Suppressor macrophage treated with lipopolysaccharide for 4 hours (primary cell): ENCODE data around the gene RNF148.
"Not testable (repeated sequence)": the region's sequence is repeated elsewhere in the genome, so short reads cannot be mapped to it uniquely, and the experiment has no call there.

Source experiments
- DNase-seq: peaks from one replicate; pipeline ENCODE4 v3.0.0-alpha.2; 2020

The RNF148 gene

DNA sequence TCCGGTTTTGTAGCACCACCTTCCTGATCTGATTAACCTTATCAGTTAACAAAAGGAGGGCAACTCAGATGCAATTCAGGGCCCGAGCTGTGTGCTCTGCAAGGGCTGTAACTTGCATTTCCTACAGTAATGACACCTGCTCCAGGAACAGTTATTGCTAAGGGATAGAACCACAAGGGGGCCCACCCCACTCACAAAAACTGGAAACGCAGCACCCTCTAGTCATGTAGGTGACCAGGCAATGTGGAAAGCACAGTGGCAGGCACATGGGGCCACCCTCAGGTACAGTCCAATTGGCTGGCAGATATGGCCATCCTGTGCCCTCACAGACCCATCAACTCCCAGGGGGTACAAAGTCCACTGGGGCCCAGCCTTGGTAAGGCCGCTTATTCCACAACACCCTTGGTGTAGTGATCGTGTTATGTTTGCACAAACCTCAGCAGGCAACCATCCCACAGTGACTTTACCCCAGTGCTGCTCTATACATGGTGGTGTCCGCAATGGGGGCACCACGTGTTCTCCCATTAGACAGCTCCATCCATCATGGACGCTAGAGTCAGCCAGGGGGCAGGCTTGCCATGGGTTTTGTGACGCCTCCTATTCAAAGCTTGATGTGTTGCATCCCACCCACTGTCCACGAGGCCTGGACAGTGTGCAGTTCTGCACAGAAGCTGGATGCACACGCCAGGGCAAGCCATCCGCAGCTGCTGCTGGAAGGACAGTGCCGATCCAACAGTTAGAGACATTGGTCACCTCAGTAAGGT is 13.2 kb downstream of the RNF148 start:
- no peak for DNase-seq

DNA sequence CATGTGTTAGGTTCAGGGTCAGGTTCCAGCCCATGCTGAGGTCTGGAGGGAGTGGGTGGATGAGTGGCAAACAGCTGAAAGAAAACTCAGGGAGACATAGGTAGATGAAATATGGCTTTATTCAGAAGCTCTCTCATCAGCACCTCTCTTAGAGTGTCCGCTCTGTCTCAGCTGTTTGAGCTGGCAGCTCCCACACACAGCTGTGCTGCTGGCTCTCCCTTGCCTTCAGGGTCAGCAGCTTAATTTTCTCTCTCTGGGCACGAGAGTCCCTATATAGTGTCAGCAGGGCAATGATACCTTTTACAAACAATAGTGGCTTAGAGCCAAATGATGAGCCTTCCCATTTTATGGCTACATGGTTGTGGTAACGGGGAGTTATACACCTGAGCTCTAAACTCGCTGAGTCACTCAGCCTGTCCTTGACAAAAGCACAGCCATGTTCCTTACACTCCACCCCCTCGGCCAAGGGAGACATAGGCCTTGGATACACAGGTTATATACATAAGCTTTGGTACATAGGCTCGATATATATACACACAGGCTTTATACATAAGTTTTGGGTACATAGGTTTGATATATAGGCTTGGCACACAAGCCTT is 14.2 kb downstream of the RNF148 start:
- no peak for DNase-seq

DNA sequence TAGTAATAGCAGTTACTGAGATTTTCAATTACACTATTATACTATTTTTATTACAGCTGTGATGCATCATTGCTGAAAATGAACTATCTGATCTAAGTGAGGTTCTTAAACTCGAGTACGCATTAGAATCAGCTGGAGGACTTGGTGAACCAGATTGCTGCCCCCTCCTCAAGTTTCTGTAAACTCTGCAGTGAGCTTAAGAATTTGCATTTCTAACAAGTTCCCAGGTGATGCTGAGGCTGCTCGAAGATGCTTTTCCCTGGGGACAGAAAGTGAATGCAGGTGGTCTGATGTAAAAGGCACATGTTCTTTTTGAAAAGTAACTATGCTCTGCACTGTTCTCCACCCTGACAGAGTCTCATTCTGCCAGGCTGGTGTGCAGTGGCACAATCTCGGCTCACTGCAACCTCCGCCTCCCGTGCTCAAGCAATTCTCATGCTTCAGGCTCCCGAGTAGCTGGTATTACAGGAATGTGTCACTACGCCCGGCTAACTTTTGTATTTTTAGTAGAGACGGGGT is 16.3 kb downstream of the RNF148 start:
- no peak for DNase-seq

DNA sequence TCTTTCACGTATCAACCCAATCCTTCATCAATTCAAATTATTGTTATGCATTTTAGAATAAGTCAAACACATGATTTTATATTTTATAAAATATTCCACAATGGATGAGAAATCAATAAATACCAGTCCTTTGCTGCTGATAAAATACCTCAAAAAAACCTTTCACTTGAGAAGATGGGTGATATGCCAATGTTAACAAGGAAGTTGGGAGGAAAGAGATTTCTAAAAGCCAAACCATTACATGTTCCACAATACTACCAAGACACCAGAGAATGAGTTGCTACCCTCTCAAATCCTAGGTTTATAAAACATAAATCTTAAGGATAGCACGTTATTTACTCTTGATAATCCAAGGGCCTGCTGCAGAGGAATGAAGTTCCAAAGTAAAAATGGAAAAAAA is 18.2 kb downstream of the RNF148 start:
- DNase-seq: no peak

DNA sequence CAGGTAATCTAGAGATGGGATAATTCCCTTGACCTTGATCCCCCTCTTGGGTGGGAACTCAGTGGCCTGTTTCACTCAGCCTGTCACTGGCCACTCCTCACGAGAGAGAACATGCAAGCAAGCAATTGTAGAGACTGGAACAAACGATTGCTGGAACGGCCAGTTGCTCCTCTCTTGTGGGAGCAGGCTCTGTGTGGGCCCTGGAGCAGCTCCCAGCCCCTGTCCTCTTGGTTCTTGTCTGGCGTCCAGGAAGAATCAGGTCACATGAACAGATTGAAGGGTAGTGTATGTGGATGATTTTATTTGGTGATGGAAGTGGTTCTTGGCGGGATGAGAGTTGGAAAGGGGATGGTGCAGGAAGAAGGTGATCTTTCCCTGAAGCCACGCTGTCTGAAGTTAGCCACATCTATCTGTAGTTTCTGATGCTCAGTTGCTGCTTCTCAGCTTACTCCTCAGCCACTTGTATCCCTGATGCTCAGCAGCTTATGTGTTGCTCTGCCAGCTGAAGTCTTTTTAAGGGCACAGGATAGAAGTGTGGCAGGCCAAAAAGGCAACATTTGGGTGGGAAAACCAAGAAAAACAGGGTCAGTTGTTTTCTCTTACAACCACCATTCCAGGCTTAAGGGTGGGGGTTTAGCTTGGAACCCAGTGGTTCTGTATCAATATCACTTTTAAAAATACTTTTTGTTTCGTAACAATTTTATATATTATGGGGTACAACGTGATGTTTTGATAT is 19.7 kb downstream of the RNF148 start:
- no peak for DNase-seq

DNA sequence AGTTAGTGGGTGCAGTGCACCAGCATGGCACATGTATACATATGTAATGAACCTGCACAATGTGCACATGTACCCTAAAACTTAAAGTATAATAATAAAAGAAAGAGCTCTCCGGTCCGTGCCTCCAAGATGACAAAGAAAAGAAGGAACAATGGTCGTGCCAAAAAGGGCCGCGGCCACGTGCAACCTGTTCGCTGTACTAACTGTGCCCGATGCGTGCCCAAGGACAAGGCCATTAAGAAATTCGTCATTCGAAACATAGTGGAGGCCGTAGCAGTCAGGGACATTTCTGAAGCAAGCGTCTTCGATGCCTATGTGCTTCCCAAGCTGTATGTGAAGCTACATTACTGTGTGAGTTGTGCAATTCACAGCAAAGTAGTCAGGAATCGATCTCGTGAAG is 21.5 kb downstream of the RNF148 start:
- DNase-seq: not testable (repeated sequence)

DNA sequence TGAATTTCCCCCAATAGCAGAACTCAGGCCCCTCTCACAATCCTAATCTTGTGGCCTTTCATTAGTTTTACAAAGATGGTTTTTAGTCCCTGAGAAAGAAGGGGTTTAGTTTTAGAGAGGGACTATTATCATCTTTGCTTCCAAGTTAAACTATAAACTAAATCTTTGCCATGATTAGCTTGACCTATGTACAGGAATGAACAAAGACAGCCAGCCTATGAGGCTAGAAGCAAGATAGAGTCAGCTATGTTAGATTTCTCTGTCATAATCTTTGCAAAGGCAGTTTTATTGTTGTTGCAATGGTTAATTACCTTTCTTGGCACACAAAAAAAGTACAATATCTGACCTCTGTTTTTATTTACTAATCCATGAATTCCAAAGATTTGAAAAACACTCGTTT is 22.9 kb downstream of the RNF148 start:
- no peak for DNase-seq

DNA sequence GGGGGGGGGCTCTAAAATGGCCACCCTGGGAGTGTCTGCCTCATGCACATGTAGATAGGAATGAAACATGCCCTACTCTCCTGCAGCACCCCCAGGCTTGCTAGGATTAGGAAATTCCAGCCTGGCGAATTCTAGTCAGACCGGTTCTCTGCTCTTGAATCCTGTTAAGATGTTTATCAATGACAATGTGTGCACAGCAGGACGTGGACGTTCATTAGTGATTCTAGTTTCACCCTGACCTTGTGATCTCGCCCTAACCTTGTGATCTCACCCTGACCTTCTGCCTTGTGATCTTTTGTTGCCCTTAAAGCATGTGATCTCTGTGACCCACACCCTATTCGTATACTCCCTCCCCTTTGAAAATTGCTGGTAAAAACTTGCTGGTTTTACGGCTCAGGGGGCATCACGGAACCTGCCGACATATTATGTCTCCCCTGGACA is 23.4 kb downstream of the RNF148 start:
- DNase-seq: not testable (repeated sequence)

DNA sequence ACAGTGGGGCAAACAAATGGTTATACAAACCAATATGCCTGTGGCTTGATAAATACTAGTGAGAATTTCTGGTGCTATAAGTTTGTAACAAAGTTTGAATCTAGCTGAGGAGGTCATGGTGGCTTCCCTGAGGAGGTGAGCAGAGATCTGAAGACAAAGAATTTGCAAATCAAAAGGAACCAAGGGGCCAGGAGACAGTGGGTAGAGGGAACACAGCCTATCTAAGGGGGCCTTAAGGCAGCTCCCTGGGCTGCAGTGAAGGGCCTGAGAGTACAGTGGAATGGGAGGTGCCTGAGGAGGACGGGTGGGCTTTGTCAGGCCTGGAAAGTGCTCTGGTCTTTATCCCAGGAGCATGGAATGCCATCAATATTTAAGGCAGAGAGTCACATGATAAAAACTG is 25.6 kb downstream of the RNF148 start:
- no peak for DNase-seq

DNA sequence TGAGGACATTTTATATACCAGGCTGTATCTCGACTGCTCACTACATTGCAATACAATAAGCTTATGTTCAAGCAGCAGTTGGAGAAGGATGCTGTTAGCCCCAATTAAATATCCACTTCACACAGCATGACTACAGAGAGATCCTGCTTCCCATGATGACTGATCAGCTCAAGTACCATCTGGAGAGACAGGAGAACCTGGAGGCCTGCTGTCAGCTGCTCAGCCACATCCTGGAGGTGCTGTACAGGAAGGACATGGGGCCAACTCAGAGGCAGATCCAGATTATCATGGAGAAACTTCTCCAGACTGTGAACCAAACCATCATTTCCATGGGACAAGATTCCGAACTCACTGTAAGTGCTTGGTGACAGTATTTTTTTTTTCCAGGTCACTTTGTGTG is 26.3 kb downstream of the RNF148 start:
- DNase-seq: no peak

DNA sequence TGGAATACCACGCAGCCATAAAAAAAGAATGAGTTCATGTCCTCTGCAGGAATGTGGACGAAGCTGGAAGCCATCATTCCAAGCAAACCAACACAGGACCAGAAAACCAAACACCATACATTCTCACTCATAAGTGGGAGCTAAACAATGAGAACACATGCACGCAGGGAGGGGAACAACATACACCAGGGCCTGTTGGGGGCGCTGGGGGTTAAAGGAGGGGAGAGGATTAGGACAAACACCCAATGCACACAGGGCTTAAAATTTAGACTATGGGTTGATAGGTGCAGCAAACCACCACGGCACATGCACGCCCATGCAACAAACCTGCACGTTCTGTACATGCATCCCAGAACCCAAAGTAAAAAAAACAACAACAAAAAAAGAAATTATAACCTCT is 27.1 kb downstream of the RNF148 start:
- DNase-seq: no peak

DNA sequence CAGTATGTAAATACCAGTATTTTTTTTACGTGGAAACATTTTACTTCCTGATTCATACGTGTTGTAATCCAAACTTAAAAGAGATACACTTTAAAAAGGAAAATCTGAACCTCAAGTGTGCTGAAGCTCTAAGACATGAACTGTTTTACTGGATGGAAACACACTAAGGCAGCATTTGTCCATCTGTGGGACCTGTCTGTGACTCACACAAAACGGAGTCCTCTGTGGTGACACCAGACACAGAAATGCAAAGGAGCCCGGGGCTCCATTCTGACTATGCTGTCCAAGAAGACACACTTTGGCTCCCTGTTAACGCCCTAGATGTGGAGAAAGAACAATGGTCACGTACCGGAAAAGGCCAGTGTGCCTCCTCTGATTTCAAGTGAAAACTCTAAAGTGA is 27.7 kb downstream of the RNF148 start:
- no peak for DNase-seq

DNA sequence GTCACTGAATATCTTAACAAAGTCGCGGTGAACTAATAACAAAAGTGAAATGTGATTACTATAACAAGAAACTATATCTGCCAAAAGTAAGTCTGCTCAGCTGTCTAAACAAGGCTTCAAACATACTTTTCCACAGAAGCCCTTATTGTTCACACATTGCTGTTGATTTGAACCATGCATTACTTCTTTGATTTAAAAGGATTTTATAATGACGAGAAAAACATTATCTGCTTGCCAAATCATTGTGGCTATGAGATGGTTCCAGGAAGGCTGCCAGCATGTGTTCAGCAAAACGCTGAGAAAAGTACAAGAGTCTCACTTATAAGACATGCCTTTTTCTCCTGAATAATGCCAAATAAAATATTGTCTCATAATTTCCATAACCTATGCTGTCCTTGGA is 28.2 kb downstream of the RNF148 start:
- no peak for DNase-seq

DNA sequence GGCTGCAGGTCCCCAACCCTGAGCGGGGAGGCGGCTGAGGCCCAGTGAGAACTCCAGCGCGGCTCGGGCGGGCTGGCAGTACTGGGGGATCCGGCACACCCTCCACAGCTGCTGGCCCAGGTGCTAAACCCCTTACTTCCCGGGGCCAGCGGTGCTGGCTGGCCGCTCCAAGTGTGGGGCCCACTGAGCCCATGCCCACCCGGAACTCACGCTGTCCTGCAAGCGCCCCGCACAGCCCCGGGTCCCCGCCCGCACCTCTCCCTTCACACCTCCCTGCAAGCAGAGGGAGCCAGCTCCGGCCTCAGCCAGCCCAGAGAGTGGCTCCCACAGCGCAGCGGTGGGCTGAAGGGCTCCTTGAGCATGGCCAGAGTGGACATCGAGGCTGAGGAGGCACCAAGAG is 28.8 kb downstream of the RNF148 start:
- DNase-seq: no peak

DNA sequence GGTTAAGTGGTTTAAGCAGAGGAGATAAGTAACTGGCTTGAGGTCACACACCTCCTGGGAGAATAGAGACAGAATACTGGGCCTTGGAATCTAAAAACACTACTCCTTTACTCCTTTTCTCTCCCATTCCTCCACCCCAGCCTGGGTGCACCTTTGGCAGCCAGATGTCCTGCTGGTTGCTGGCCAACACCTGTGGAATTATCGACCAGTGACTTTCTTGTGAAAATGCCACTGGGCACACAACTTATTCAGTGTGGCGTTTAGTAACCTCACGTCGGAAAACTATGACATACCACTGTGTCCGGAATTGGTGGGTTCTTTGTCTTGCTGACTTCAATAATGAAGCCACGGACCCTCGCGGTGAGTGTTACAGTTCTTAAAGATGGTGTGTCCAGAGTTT is 30.2 kb downstream of the RNF148 start:
- DNase-seq: no peak

DNA sequence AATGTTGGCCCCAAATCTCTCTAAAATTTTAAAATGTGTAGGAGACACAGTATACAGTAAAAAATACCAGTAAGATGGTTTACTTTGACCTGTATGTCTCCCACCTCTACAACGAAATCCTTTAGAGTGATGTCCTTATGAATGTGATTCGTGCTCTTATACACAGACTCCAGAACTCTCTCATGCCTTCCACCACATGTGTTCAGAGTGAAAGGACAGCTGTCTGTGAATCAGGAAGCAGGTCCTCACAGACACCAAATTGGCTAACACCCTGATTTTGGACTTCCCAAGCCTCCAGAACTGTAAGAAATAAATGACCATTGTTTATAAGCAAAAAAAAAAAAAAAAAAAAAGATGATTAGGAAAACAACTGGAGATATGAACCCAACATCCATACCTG is 39.0 kb downstream of the RNF148 start:
- no peak for DNase-seq

DNA sequence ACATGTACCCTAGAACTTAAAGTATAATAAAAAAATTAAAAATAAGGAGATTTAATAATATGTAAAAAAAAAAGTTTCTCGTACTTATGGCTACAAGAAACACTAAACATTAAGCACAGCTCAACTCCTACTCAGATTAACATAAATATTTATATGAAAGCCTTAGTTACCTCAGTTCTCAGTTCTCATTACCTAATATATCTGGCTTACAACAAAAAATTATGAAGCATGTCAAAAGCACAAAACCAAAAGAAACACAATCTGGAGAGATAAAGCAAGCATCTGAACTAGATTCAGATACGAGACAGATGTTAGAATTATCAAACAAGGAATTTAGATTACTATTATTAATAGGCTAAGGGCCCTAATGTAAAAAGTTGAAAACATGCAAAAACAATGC is 43.9 kb downstream of the RNF148 start:
- no peak for DNase-seq

DNA sequence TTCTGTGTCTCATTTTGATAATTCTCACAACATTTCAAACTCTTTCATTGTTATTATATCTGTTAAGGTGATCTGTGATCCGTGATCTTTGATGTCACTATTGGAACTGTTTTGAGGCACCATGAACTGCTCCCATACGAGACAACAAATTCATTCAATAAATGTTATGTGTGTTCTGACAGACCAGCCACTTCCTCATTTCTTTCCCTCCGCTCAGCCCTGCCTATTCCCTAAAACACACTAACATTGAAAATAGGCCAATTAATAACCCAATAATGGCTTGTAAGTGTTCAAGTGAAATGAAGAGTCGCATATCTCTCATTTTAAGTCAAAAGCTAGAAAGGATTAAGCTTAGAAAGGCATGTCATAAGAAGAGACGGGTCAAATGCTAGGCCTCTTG is 49.0 kb downstream of the RNF148 start:
- no peak for DNase-seq

DNA sequence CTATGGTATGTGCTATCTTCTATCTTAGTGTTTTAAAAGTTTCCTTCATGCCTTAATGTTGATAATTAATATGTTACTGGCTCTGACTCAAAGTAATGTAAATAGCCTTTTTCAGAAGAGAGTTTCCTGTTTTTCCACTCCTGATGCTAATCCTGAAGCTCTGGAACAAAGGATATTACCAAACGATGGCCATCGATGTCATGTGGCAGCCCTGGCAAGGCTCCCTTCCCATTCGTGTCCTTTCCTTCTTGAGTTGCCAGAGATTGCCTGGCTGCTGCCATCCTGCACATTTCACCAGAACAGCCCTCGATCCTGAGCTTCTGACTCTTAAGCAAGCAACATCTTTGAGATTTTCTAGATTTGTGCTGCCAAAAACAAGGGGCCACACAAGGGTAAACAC is 49.8 kb downstream of the RNF148 start:
- DNase-seq: no peak
